IPS-18c (cell line): ENCODE results near the gene CSF3R.
"Not testable (repeated sequence)": the region's sequence is repeated elsewhere in the genome, so short reads cannot be mapped to it uniquely, and the experiment has no call there.

Experiments used
- H3K4me3 ChIP-seq: 2 replicates; pipeline ENCODE4 v1.7.0; 2013; ENCODE audit warnings: low read depth, mild to moderate bottlenecking, low read length, moderate library complexity; ENCODE audit not compliant: insufficient read depth
- H3K9me3 ChIP-seq: one replicate; pipeline ENCODE4 v1.6.1; 2013; ENCODE audit warnings: mild to moderate bottlenecking, low read length, moderate library complexity; ENCODE audit not compliant: control insufficient read depth, insufficient read depth

The CSF3R gene

DNA sequence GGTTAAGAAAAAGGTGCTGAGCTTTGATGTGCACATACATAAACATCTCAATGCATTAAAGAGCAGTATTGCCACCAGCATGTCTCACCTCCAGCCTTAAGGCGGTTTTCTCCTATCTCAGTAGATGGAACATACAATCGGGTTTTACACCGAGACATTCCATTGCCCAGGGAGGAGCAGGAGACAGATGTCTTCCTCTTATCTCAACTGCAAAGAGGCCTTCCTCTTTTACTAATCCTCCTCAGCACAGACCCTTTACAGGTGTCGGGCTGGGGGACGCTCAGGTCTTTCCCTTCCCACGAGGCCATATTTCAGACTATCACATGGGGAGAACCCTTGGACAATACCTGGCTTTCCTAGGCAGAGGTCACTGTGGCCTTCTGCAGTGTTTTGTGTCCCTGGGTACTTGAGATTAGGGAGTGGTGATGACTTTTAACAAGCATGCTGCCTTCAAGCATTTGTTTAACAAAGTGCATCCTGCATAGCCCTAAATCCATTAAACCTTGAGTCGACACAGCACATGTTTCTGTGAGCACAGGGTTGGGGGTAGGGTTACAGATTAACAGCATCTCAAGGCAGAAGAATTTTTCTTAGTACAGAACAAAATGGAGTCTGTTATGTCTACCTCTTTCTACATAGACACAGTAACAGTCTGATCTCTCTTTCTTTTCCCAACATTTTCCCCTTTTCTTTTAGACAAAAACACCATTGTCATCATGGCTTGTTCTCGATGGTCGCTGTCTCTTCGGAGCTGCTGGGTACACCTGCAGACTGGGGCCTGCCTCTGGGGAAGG is 6.7 kb upstream of the CSF3R start:
- H3K9me3 ChIP-seq, H3K4me3 ChIP-seq: not testable (repeated sequence)

DNA sequence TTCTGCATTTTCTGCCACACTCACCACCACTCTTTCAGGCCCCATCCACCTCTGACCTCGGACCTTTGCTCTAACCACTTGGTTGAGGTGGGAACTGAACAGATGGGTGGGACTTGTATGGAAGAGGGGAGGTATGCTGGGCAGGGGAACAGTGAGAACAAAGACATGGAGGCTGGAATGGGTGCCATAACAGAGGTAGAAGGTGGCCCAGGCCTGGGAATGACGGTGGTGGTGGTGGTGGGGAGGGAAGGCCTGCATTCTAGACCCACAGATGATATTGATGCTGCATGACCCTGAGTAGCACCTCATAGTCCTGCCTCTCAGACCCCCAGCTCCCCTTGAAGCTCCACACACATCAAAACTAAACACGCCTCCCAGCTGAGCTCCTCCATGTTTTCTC is 5.2 kb upstream of the CSF3R start:
- H3K9me3 ChIP-seq = no peaks in the 10 kb centered on the region

DNA sequence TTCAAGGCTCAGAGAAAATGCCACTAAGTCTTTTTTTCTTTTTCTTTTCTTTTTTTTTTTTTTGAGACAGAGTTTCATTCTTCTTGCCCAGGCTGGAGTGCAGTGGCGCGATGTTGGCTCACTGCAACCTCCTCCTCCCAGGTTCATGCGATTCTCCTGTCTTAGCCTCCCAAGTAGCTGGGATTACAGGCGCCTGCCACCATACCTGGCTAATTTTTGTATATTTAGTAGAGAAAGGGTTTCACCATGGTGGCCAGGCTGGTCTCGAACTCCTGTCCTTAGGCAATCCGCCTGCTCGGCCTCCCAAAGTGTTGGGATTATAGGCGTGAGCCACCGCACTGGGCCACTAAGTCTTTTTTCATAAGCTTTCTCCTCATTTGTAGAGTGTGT is 4.6 kb upstream of the CSF3R start:
- H3K4me3 ChIP-seq, H3K9me3 ChIP-seq: not testable (repeated sequence)

More for the DNA sequence above, 5.2 kb upstream of the CSF3R start:
- no peak overlapping the region for H3K4me3 ChIP-seq

DNA sequence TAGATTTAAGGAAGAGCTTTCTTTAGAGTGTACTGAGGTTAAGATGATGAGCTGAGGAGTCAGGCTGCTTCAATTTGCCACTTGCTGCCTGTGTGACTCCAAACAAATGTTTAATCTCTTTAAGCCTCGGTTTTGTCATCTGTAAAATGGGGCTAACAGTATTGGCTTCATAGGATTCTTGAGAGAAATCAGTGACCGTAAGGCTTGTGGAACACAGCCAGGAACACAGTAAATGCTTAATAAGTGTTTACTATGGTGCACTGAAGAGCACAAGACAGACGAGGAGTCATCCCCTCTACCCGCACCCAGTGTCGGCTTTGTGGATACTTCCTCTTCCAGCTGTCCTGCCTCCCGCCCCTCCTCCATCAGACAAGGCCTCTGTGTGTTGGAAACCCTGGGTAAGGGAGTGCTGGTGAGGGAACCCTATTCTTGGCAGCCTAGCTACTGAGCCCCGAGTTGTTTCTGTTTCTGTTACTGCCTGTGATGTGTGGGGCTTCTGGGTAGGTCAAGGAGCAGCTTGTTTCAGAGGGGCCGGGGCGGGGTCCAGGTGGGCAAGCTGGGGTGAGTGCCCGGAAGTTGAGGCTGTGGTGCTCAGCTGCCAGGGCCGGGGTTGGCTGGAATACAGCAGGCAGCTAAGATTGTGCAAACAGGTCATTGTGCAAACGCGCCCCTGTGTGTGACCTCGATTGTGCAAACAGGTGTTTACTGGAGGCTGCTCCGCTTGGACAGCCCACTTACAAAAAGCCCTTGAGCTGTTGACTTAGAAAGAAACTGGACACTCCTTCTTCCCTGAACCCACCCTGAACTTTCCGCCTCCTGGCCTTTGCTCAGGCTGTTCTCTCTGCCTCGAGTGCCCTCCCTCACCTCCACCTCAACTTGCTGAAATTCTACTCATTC is 4.0 kb upstream of the CSF3R start:
- Histone ChIP-seq H3K9me3 (no peaks in the 10 kb centered on the region), H3K4me3 (no peak overlapping the region)

DNA sequence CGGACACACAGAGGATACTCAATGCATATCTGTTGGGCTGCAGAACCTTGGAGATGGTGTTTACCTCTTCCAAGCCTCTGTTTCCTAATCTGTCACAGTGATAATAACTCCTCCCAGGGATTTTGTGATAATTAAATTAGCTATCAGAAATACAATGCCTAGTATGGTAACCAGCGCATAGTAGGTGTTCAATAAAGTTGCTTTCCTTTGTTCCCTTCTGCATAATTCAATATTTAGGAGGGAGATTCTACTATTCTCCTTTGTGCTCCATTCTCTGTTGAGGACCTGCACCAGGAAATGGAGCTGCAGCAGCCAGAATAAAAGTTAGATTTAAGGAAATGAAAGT is 3.4 kb upstream of the CSF3R start:
- Histone ChIP-seq H3K4me3 (no peak overlapping the region), H3K9me3 (no peaks in the 10 kb centered on the region)

DNA sequence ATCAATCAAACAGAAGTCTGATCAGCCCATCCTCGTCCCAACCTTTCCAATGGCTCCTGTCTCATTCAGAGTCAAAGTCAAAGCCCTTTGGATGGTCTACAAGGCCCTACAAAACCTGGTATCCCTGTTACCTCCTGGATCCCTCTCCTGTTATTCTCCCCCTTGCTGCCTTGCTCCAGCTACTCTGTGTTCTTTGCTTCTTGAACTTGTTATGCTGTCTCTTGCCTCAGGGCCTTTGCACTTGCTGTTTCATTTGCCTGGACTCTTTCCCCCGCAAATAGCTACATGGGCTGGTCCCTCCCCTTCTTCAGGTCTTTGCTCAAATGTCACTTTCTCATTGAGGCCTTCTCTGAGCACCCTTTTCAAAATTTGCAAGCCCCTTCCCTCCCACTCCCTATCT is 1.4 kb upstream of the CSF3R start:
- no peaks in the 10 kb centered on the region for H3K9me3 ChIP-seq
- H3K4me3 ChIP-seq = no peak overlapping the region

DNA sequence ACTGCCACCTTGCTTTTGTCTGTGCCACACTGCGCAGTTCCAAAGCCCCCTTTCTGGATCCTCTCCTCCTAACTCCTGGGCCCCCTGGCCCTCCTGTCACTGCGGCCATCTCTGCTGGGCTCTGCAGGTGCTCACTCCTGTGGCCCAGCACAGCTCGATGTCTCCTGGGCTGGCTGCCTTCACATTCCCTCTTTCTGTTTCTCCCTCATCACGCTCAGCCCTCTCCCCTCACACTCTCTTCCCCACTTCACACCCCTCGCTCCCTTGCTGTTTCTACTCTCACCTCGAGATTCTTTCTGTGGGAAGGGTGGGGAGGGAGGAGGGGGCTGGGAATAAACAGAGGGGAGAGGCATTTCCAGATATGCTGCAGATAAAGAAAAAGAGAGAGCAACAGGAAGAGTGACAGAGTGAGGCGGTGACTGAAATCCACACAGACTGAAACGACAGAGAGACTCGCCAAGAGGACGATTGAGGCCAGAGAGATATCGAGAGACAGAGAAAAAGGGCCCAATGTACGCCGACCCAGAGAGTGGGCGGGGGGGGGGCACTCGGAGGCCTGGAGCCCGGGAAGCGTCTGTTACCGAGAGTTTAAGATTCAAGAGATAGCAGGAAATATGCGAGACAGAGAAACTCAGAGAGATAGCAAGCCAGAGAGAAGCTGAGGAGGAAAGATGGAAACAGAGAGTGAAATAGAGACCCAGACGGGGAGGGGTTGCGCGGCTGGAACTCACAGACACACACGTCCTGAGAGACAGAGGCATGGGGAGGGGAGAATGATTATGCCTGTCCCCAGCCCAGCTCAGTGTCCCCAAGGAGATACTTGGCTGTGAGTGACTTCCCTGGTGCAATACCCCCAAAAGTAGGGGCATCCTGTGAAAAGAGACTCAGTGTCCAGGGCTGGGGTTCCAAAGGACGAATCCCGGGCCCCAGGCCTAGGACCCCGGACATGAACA is 666 bp downstream of the CSF3R start:
- H3K9me3 ChIP-seq = no peaks in the 10 kb centered on the region
- no peak overlapping the region for H3K4me3 ChIP-seq

DNA sequence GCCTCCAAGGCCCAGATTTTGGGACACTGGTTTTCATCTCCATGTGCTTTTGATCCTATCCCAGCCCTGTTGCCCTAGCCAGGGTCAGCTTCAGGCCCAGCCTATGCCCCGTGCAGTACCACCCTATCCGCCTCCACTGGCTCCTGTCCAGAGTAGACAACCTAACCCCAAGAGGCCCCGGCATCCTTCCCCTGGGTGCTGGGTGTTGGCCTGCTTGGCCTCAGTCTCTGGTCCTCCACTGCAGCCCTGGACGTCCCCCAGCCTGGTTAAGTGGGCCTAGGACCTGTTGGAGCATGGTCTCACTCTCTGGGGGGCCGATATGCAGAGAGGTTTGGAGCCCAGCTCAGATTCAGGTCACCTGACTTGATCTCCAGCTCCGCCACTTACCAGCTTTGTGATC is 1.6 kb downstream of the CSF3R start:
- Histone ChIP-seq H3K4me3 (no peak overlapping the region), H3K9me3 (no peaks in the 10 kb centered on the region)

DNA sequence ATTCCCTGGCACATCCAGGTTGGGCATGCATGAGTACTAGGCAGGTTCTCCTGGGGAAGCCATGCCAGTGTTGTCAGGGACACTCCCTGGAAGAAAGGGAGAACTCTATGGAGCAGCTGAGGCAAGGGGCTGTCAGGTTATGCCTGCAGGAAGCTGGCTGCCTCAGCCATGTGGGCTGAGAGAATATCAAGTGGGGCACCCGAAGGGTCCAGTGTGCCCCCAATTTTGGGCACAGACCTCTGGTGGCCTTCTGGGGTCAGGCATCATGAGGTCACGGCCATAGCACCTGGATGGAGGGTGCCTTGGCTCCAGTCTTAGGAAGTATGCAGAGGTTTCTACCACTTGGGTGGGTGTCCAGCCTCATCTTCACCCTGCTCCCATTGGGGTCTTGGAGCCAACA is 2.6 kb downstream of the CSF3R start:
- H3K9me3 ChIP-seq = no peaks in the 10 kb centered on the region

DNA sequence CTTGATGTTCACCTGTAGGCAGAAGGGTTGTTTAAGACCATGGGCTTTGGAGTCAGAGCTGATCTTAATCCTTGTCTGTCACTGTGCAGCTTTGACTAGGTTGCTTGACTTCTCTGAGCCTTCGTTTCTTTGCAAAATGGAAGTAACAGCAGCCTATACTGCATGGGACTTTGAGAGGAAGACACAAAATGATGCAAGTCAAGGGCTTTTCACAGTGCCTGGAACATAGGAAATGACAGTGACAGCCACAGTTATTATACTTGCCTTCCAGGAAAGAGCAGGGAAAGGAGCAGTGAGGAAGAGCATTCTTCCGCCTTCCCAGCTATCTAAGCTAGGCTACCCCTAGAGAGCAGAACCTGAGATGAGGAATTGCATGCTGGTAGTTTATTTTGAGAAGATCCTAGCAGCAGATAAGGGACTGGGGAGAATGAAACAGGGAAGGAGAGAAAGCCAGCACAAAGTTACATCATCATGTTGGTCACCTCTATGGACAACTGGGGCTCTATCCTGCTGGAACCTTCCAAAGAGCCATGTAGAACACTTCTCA is 3.1 kb downstream of the CSF3R start:
- Histone ChIP-seq H3K4me3 (no peak overlapping the region), H3K9me3 (no peaks in the 10 kb centered on the region)

More for the DNA sequence above, 2.6 kb downstream of the CSF3R start:
- no peak overlapping the region for H3K4me3 ChIP-seq

DNA sequence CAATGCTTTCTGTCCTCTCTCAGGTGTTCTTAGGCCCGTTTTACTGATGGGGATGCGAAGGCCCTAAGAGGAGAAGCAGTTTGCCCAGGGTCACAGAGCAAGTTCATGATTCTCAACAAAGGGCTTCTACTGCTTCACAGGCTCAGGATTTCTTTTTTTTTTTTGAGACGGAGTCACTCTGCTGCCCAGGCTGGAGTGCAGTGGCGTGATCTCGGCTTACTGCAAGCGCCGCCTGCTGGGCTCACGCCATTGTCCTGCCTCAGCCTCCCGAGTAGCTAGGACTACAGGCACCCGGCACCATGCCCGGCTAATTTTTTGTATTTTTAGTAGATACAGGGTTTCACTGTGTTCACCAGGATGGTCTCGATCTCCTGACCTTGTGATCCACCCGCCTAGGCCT is 5.1 kb downstream of the CSF3R start:
- not testable (repeated sequence) for H3K9me3 ChIP-seq, H3K4me3 ChIP-seq

DNA sequence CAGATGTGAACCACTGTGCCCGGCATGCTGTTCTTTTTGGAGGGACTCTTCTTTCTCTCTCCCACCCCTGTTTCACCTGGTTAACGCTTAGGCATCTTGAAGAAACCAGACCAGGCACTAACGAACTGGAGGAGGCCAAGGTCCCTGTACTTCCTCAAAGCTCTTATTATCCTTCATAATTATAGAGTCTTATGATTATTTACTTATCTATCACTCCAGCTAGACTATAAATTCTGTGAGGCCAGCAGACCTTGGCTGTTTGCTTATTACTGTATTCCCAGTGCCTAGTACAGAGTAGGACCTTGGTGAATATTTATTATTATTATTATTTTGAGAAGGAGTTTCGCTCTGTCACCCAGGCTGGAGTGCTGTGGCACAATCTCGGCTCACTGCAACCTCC is 5.8 kb downstream of the CSF3R start:
- no peak overlapping the region for H3K4me3 ChIP-seq

DNA sequence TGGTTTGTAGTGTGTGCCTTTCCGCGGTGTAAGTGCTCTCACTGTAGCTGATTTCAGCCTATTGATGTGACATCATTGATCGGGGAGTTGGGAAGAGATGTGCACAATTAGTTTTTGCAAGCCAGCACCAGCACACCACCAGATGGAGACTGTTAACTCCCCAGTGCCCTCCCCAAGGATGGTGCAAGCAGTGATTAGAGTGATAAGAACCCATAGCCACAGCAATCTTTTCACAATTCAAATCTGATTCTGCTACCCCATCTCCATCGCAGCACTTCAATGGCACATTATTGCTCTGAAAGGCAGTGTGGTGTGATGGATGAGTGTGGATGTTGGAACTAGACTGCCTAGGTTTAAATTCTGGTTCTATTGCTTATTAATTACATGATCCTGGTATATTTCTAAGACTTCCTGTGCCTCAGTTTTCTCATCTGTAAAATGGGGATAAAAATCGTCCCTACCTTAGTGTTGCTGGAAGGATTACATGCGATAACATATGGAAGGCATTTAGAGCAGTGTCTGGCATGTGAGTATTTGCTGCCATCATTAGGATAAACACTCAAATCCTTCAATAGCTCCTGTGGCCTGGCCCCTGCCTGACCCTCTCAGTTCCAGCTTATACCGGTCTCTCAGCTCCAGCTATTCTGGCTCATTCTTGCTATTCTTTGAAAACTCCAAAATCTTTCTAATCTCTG is 6.7 kb downstream of the CSF3R start:
- Histone ChIP-seq H3K9me3 (no peaks in the 10 kb centered on the region), H3K4me3 (no peak overlapping the region)

More for the DNA sequence above, 5.8 kb downstream of the CSF3R start:
- no peaks in the 10 kb centered on the region for H3K9me3 ChIP-seq

DNA sequence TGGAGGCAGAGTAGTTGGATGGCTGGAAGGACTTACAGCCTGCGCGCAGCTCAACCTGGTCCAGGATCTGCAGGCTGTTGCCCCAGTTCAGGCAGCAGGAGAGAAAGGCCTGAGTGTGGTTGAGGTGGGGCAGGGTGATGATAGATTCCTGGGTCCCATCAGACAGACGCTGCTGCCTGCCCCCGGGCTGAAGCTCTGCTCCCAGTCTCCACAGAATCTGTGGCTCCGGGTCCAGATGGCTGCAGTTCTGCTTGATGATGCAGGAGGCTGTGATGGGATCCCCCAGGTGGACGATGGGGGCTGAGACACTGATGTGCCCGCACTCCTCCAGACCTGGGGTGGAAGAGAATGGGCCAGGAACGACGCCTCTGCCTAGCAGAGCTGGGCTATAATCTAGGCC is 7.4 kb downstream of the CSF3R start:
- H3K4me3 ChIP-seq = no peak overlapping the region
- no peaks in the 10 kb centered on the region for H3K9me3 ChIP-seq

DNA sequence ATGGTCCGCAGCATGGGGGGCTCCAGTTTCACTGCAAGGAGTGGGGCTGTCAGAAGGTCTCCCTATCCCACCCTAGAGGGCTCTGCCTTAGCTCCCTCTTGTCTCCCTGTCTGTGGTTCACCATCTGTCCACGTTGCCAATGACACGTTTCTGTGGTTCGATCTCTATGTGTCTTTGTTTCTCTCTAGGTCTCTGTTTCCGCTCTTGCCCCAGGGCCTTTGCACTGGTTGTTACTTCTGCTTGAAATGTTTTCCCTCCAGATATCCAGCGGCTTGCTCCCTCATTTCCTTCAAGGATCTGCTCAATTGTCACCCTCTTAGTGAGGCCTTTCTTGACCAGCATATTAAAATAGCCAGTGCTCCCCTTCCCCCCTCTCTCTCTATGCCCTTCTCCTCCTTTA is 10.1 kb downstream of the CSF3R start:
- Histone ChIP-seq H3K4me3 (no peak overlapping the region), H3K9me3 (no peaks in the 10 kb centered on the region)

DNA sequence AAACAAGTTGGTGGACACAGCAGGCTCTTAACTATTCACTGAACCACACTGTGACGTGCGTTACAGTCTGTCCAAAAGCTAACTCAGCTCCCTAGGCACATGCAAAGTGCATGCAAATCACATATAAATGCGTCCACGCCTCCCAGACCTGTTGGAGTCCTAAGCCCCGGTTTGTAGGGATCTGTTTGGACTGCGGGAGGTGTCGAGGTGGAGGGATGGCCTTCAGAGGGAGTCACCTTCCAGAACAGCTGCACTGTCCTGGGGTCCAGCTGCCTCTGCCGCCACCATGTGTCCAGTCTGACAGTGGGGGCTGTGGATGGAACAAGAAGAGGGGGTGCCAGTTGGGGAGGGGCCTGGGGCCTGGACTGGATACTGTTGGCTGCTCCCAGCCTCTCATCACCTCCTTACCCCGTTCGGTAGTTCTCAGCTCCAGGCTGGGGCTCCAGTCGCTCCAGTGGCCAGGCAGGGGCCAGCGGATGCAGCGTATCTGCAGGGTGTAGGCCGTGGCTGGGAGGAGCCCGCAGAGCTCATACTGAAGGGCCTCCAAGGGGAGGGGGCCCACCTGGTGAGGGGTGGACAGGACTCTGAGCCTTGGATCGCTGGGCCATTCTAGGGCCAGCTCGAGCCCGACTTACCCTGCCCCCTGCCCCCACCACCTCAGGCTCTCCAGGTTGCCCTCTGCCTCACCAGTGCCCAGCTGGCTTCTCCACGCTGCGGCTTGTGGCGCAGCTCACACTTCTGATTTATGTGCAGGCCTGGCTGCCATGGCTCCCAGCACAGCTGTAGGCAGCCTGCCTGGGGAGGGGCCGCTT is 10.7 kb downstream of the CSF3R start:
- no peaks in the 10 kb centered on the region for H3K9me3 ChIP-seq
- H3K4me3 ChIP-seq = no peak overlapping the region
